ENCODE data around the gene TERT. TPM values are rescaled to one million over a fixed set of nuclear protein-coding genes. Genes with fewer than 3 reads are reported as not detected.
"Not testable (repeated sequence)": the region's sequence is repeated elsewhere in the genome, so short reads cannot be mapped to it uniquely, and the experiment has no call there.

Gene TERT
- total RNA-seq, 2 experiments from 2014 or later, result 6.0 to 6.2 TPM

GRCh38 chr5:1273745-1274144 is 21.1 kb downstream of the TERT start:
- H3K36me3 Mint-ChIP-seq, result peaks cover 23% of the 10 kb centered on the region
- no peaks in the 10 kb centered on the region for H3K27me3 Mint-ChIP-seq
- no peak for DNase-seq
- H3K4me3 Mint-ChIP-seq, result no peak overlapping the region
- no peaks in the 10 kb centered on the region for H3K9me3 Mint-ChIP-seq
- peaks cover 5% of the 10 kb centered on the region for H3K4me1 Mint-ChIP-seq
- no peak overlapping the region for H3K27ac Mint-ChIP-seq

- Mint-ChIP-seq H3K4me3 (no peak overlapping the region), H3K9me3 (no peaks in the 10 kb centered on the region), H3K27me3 (no peaks in the 10 kb centered on the region), H3K4me1 (peaks cover 9% of the 10 kb centered on the region), H3K27ac (no peak overlapping the region), H3K36me3 (peaks cover 18% of the 10 kb centered on the region)
- no peak for DNase-seq
Measured at GRCh38 chr5:1272201-1272600, 22.7 kb downstream of the TERT start.

- peaks cover 9% of the 10 kb centered on the region for H3K4me1 Mint-ChIP-seq
Measured at GRCh38 chr5:1270933-1271914, 23.6 kb downstream of the TERT start.

GRCh38 chr5:1270426-1270825 is 24.4 kb downstream of the TERT start:
- Mint-ChIP-seq H3K27me3 (no peaks in the 10 kb centered on the region), H3K4me3 (no peak overlapping the region), H3K4me1 (peaks cover 9% of the 10 kb centered on the region), H3K27ac (no peak overlapping the region), H3K36me3 (peaks cover 20% of the 10 kb centered on the region), H3K9me3 (no peaks in the 10 kb centered on the region)
- no peak for DNase-seq

More at GRCh38 chr5:1270933-1271914, 23.6 kb downstream of the TERT start:
- Mint-ChIP-seq H3K27ac (no peak overlapping the region), H3K27me3 (no peaks in the 10 kb centered on the region), H3K4me3 (no peak overlapping the region), H3K36me3 (peaks cover 18% of the 10 kb centered on the region), H3K9me3 (no peaks in the 10 kb centered on the region)
- DNase-seq, result no peak

GRCh38 chr5:1268666-1269065 is 26.2 kb downstream of the TERT start:
- Mint-ChIP-seq H3K36me3 (peaks cover 22% of the 10 kb centered on the region), H3K4me3 (no peak overlapping the region), H3K27me3 (no peaks in the 10 kb centered on the region), H3K4me1 (peaks cover 9% of the 10 kb centered on the region), H3K9me3 (no peaks in the 10 kb centered on the region), H3K27ac (no peak overlapping the region)
- DNase-seq, result peak; percentile 64

- H3K9me3 Mint-ChIP-seq, result no peaks in the 10 kb centered on the region
- H3K4me3 Mint-ChIP-seq, result no peak overlapping the region
- H3K4me1 Mint-ChIP-seq, result peaks cover 9% of the 10 kb centered on the region
- H3K36me3 Mint-ChIP-seq, result peaks cover 27% of the 10 kb centered on the region
- H3K27me3 Mint-ChIP-seq, result no peaks in the 10 kb centered on the region
- no peak overlapping the region for H3K27ac Mint-ChIP-seq
- DNase-seq, result no peak
Measured at GRCh38 chr5:1268056-1268455, 26.8 kb downstream of the TERT start.

GRCh38 chr5:1267464-1267863 is 27.4 kb downstream of the TERT start:
- H3K9me3 Mint-ChIP-seq, DNase-seq, H3K4me3 Mint-ChIP-seq, H3K27me3 Mint-ChIP-seq, H3K4me1 Mint-ChIP-seq, H3K27ac Mint-ChIP-seq: not testable (repeated sequence)
- peaks cover 32% of the 10 kb centered on the region for H3K36me3 Mint-ChIP-seq

GRCh38 chr5:1266791-1267190 is 28.1 kb downstream of the TERT start:
- Mint-ChIP-seq H3K27me3 (no peaks in the 10 kb centered on the region), H3K36me3 (peaks cover 34% of the 10 kb centered on the region), H3K4me3 (no peak overlapping the region), H3K27ac (no peak overlapping the region), H3K4me1 (peaks cover 9% of the 10 kb centered on the region), H3K9me3 (peaks cover 9% of the 10 kb centered on the region)
- DNase-seq, result no peak

GRCh38 chr5:1265461-1266455 is 29.1 kb downstream of the TERT start:
- no peak for DNase-seq
- H3K27ac Mint-ChIP-seq, result no peak overlapping the region

GRCh38 chr5:1265026-1265425 is 29.8 kb downstream of the TERT start:
- H3K27ac Mint-ChIP-seq, result no peak overlapping the region
- peaks cover 9% of the 10 kb centered on the region for H3K4me1 Mint-ChIP-seq
- no peak for DNase-seq
- peaks cover 38% of the 10 kb centered on the region for H3K36me3 Mint-ChIP-seq
- peaks cover 9% of the 10 kb centered on the region for H3K9me3 Mint-ChIP-seq
- H3K4me3 Mint-ChIP-seq, result no peak overlapping the region
- no peaks in the 10 kb centered on the region for H3K27me3 Mint-ChIP-seq

More at GRCh38 chr5:1265461-1266455, 29.1 kb downstream of the TERT start:
- Mint-ChIP-seq H3K4me1 (peaks cover 9% of the 10 kb centered on the region), H3K36me3 (peaks cover 35% of the 10 kb centered on the region), H3K27me3 (no peaks in the 10 kb centered on the region), H3K9me3 (peaks cover 9% of the 10 kb centered on the region), H3K4me3 (no peak overlapping the region)

- DNase-seq, result no peak
- no peak overlapping the region for H3K27ac Mint-ChIP-seq
- peaks cover 38% of the 10 kb centered on the region for H3K36me3 Mint-ChIP-seq
- no peaks in the 10 kb centered on the region for H3K27me3 Mint-ChIP-seq
- peaks cover 9% of the 10 kb centered on the region for H3K9me3 Mint-ChIP-seq
- H3K4me1 Mint-ChIP-seq, result peaks cover 9% of the 10 kb centered on the region
- no peak overlapping the region for H3K4me3 Mint-ChIP-seq
Measured at GRCh38 chr5:1264211-1264610, 30.7 kb downstream of the TERT start.

- no peak for DNase-seq
- H3K9me3 Mint-ChIP-seq, result peaks cover 9% of the 10 kb centered on the region
- H3K36me3 Mint-ChIP-seq, result peaks cover 37% of the 10 kb centered on the region
- no peaks in the 10 kb centered on the region for H3K27me3 Mint-ChIP-seq
- H3K4me3 Mint-ChIP-seq, result no peak overlapping the region
- H3K27ac Mint-ChIP-seq, result no peak overlapping the region
- no peaks in the 10 kb centered on the region for H3K4me1 Mint-ChIP-seq
Measured at GRCh38 chr5:1262381-1262780, 32.5 kb downstream of the TERT start.

- no peak for DNase-seq
- H3K4me1 Mint-ChIP-seq, result no peaks in the 10 kb centered on the region
- peaks cover 37% of the 10 kb centered on the region for H3K36me3 Mint-ChIP-seq
- H3K27me3 Mint-ChIP-seq, result no peaks in the 10 kb centered on the region
- peaks cover 9% of the 10 kb centered on the region for H3K9me3 Mint-ChIP-seq
- no peak overlapping the region for H3K27ac Mint-ChIP-seq
- no peak overlapping the region for H3K4me3 Mint-ChIP-seq
Measured at GRCh38 chr5:1261643-1262042, 33.2 kb downstream of the TERT start.

GRCh38 chr5:1259806-1260480 is 34.9 kb downstream of the TERT start:
- no peaks in the 10 kb centered on the region for H3K27me3 Mint-ChIP-seq
- no peak overlapping the region for H3K4me3 Mint-ChIP-seq
- no peak overlapping the region for H3K27ac Mint-ChIP-seq
- DNase-seq, result no peak
- peaks cover 35% of the 10 kb centered on the region for H3K36me3 Mint-ChIP-seq
- peaks cover 6% of the 10 kb centered on the region for H3K4me1 Mint-ChIP-seq
- H3K9me3 Mint-ChIP-seq, result peaks cover 9% of the 10 kb centered on the region

Measured in activated naive CD8-positive, alpha-beta T cell treated with anti-CD3 and anti-CD28 coated beads for 36 hours (primary cell).